IMR-90 (cell line): Measurements from ENCODE around the gene RASSF5.

Experiments used
- BHLHE40 ChIP-seq: fragments of 150-350 bp; IDR thresholded peaks from 2 replicates; pipeline ENCODE4 v1.6.1; 2016; ENCODE audit warnings: mild to moderate bottlenecking, low read depth, low read length
- CTCF ChIP-seq: conservative IDR thresholded peaks from 2 replicates; pipeline ENCODE4 v1.5.1; 2012; ENCODE audit warnings: mild to moderate bottlenecking, low read depth, low read length, improper control_type of control experiment
- FOS ChIP-seq: fragments of 150-350 bp; IDR thresholded peaks from 2 replicates; pipeline ENCODE4 v1.6.1; 2016; ENCODE audit warnings: low read depth, low read length
- MXI1 ChIP-seq: IDR thresholded peaks from 2 replicates; pipeline ENCODE4 v1.6.1; 2012; ENCODE audit warnings: low read depth, mild to moderate bottlenecking, low read length, moderate library complexity, borderline replicate concordance
- POLR2A ChIP-seq: IDR thresholded peaks from 2 replicates; pipeline ENCODE4 v1.6.1; 2012; ENCODE audit warnings: mild to moderate bottlenecking, low read depth, low read length
- RAD21 ChIP-seq: IDR thresholded peaks from 2 replicates; pipeline ENCODE4 v1.6.1; 2012; ENCODE audit warnings: low read length, improper control_type of control experiment
- RFX5 ChIP-seq: IDR thresholded peaks from 2 replicates; pipeline ENCODE4 v1.8.0; 2012; ENCODE audit warnings: low read depth, mild to moderate bottlenecking, low read length, moderate library complexity
- SMC3 ChIP-seq: fragments of 150-350 bp; IDR thresholded peaks from 2 replicates; pipeline ENCODE4 v1.6.1; 2016; ENCODE audit warnings: low read depth, mild to moderate bottlenecking, antibody characterized with exemption, low read length, moderate library complexity
- USF2 ChIP-seq: fragments of 150-350 bp; IDR thresholded peaks from 2 replicates; pipeline ENCODE4 v1.6.1; 2017; ENCODE audit warnings: mild to moderate bottlenecking, antibody characterized with exemption, low read length, low read depth
- TF ChIP-seq, protein P1 (sequence below): fragments of 150-350 bp; IDR thresholded peaks from 2 replicates; pipeline ENCODE4 v1.6.1; 2016; ENCODE audit warnings: low read depth, mild to moderate bottlenecking, low read length, moderate library complexity, borderline replicate concordance

DNA sequence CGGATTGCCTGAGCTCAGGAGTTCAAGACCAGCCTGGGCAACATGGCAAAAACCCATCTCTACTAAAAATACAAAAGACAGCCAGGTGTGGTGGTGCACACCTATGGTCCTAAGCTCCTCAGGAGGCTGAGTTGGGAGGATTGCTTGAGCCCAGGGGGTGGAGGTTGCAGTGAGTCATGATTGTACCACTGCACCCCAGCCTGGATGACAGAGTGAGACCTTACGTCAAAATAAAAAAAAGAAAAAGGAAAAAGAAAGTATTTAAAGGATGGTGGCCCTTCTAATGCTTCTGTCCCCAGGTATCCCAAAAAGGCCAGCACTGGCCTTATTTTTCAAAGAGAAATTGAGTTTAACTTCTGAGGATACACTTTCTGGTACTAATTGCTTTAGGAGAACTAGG is 35.3 kb upstream of the RASSF5 start:
- TF ChIP-seq POLR2A (no peak), CTCF (no peak), RFX5 (no peak), RAD21 (no peak), SMC3 (no peak), FOS (no peak), BHLHE40 (no peak), MXI1 (no peak), USF2 (no peak)
- TF ChIP-seq, protein P1, sequence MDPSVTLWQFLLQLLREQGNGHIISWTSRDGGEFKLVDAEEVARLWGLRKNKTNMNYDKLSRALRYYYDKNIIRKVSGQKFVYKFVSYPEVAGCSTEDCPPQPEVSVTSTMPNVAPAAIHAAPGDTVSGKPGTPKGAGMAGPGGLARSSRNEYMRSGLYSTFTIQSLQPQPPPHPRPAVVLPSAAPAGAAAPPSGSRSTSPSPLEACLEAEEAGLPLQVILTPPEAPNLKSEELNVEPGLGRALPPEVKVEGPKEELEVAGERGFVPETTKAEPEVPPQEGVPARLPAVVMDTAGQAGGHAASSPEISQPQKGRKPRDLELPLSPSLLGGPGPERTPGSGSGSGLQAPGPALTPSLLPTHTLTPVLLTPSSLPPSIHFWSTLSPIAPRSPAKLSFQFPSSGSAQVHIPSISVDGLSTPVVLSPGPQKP, result no peak
